GM12891 (cell line): ENCODE data around the gene FGFR2.

Source experiments
- POLR2A ChIP-seq: IDR thresholded peaks from 2 replicates; pipeline ENCODE4 v1.6.1; 2011; ENCODE audit warnings: low read depth, low read length, control low read depth
- POLR2AphosphoS5 ChIP-seq: IDR thresholded peaks from 2 replicates; pipeline ENCODE4 v1.6.1; 2011; ENCODE audit warnings: low read depth, low read length, control low read depth

DNA sequence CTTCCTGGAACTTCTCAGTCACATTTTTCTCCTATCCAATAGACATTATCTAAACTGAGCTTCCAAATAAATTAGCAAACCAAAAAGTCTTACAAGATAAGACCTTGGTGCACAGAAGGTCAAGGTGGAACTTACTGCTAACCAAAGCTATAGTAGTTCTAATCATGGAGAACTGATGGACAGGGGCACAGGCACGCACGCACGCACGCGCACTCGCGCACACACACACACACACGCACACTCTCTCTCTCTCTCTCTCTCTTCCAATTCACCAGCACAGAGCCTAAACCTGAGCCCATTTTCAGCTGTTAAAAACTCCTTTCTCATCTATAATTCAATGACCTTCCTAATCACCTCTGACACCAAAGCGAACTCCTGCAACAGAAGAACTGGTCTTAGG, 7.5 kb downstream of the FGFR2 start:
- no peak for TF ChIP-seq POLR2A
- no peak for TF ChIP-seq POLR2AphosphoS5
